ENCODE results near the gene MAJIN.
A peak's percentile ranks its signal among the peaks of the same experiment; 100 is the strongest.

Gene MAJIN

DNA sequence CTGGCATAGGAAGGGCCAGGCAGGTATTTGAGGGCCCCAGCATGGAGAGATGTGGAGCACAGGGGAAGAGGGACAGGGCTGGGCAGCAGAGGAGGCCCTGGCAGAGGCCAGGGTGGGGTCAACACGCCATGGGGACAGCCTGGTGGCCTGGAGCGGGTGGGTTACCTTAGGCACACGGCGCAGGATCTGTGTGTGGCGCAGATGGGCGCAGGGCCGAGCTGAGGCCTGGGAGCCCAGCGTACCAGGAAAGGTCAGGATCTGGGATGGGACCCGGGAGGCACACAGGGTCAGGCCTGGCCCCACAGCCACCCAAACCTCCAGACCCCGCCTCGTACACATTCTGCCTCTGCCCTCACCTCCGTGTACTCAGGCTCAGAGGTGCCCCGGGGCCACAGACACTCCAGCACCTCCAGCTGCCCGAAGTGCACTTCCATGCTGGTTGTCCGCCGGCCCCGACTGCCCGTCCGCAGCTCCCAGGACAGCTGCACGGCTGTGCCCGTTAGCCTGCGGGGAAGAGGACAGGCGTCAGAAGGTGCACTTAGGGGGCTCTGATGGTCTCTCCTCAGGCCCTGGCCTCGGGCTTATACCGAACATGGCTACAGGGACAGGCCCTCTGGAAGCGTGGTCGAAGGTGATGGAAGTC lies 61.3 kb downstream of the MAJIN start:
- no peak for DNase-seq

DNA sequence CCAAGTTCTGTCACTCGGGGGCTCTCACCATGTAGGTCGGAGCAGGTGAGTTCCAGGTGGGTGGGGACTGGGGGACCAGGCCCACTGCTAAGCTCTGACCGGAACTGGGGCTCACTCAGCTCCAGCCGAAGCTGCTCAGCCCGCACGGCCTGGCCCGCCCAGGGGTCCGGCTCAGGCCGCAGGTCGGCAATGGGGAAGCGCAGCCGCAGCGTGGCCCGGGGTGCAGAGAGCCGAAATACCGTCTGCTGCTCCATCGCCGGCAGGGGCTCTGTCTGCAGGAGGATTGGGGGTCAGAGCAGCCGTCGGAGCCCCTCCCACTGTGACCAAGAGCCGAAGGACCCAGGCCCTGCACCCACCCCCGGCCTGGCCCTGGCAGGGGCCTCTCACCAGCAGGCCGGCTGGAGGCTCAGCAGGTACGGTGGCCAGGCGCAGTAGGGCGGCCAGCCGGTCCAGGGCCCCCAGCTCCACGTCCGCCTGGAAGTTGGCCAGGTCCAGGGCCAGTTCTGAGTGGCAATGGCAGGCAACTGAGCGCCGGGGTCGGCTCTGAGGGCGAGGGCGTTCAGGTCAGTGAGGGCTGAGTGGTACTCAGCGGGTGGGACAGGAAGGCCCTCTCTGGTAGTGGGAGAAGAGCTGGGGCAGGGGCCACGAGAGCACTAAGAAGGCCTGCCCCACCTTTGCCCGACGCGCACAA lies 62.1 kb downstream of the MAJIN start:
- DNase-seq, result no peak

DNA sequence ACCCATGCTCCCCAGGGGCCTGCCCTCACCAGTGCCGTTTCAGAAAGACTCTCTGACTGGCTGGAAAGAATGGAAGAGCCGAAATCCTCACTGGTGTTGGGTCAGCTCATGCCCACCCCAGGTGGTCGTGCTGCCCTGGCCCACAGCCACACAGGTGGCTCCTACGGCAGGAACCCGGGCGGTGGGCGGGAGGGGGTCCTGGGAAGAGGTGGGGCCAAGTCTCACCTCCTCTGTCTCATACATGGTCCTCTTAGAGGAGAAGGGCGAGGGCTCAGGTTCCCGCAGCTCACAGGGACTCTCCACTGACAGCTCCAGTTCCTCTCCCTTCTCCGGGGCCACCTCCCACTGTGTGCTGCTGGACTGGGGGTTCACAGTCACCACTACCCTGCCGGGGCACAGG lies 63.1 kb downstream of the MAJIN start:
- DNase-seq, result no peak

DNA sequence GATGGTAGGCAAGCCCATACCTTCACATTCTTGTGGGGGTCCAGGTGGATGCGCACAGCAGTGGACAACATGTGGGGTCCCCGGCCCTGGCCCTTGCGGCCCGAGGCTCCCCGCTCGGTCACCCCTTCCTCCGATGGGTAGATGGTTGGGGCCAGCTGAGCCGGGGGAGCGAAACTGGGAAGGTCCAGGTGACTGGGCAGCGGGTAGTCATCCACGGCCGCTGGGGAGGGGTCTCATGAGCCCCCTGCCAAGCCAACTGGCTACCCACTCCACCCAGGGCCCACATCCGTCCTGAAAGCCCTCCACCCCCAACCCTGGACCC lies 65.6 kb downstream of the MAJIN start:
- no peak for DNase-seq

DNA sequence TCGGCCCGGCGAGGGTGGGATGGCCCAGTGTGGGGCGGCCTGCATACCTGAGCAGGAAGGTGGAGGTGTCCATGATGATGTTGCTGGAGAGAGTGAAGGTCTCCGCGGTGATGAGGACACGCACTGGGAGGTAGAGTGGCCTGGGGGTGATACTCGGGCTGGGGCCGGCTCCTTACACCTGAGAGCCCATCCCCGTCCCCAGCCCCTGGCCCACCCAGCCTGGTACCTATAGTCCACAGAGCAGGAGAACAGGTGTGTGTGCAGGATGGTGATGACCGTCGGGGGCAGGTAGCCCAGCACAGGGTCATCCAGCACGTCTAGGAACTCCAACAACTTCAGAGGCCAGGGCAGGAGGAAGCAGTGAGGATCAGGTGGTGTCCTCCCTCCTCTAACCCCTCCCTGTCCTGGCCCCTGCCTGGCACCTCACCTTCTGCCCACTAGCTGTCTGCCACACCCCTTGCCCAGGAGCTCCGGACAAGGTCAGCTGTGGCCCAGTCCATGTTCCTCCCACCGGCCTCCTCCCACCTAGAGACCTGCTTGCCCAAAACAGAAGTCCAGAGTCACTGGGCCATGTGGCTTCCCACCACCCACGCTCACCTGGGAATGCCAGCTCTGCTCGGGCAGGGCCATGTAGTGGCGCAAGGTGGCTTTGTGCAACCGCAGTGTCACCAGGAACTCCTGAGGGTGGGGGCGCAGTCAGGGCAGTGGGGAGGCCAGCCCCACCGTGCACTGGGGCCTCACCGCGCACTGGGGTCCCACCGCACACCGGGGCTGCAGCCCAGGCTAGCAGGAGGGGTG lies 66.2 kb downstream of the MAJIN start:
- DNase-seq, result no peak

GRCh38 chr11:64903291-64903833 lies 68.5 kb downstream of the MAJIN start:
- no peak for DNase-seq

- DNase-seq, result no peak
Observed at GRCh38 chr11:64902102-64902900, 69.6 kb downstream of the MAJIN start.

- no peak for DNase-seq
Observed at GRCh38 chr11:64900774-64901173, 71.1 kb downstream of the MAJIN start.

DNA sequence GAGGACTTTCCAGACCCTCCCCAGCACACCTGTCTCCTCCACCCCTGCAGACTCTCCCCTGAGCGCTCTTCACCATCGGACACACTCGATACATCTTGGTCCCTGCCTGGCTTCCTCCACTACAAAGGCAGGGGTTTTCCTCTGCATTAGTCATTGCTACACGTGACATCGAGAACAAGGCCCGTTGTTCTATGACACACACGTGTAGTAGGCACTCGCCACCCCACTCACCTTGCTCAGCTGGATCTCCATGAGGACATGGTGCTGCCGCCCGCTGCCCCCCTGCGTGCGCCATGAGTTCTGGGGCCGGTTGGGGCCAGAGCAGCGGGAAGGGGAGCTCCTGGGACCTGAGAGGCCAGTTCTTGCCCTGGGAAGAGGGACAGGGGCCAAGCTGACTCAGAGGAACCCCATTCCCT lies 71.6 kb downstream of the MAJIN start:
- DNase-seq, result peak; percentile 70

DNA sequence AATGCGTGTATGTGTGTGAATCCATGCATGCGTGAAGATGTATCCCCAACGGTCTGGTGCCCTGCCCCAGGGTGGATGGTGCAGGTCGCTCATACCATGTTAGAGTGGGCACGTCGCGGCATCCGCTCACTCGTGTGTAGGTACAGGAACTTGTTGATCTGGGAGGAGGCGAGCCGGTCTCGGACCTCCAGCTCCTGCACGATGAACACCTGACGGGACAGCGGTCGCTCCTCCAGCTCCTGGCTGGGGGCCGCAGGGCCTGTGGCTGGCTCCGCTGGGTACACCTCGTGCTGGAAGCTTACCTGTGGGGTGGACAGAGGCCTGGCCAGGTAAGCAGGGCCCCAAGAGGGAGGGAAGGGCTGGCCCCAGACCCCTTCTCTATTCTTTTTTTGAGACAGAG lies 73.4 kb downstream of the MAJIN start:
- DNase-seq, result no peak

DNA sequence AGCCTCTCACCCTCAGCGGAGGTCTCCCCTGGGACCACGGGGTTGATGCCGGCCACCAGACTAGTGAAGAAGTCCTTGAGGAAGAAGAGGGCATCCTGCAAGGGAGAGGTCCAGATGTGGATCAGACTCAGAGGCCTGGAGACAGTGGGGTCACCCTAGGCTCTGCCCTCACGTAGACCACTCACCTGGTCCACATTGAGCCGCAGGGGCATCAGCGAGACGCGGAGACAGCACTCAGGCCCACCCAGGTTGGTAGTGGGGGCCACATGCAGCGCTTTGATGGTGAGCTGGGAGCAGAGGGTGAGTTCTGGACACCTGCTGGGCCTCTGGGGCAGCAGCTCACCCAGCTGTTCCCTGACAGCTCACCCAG lies 73.8 kb downstream of the MAJIN start:
- no peak for DNase-seq

DNA sequence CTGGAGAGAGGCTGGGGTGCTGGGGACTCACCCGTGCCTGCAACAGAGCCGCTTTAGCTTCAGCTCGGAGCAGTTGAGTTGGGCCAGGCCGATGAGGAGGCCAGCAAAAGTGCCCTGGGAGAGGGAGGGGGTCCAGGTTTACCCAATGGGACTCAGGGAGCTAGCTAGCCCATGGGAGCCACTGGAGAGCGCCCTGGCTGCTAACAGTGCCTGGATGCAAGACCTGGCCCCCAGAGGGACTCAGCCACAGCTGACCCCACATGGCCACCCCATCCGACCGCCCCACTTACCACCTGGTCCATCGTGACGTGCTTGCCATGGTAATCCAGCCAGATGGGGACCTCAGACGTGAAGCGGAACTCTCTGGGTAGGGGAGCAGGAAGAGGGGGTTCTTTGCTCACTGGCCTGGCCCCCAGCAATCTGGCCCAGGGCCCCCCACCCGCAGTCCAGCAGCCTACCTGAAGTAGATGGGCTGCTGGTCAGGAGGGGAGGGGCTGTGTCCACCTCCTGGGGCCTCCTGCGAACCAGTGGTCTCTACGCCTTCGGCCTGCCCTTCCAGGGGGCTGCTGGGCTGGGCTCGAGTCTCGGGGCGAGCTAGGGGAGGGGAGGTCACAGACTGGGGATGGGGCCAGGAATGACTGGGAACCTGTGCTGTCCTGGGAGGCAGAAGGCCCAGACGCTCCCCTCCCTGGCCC lies 74.4 kb downstream of the MAJIN start:
- no peak for DNase-seq

- DNase-seq, result no peak
Observed at GRCh38 chr11:64896448-64897022, 75.4 kb downstream of the MAJIN start.

DNA sequence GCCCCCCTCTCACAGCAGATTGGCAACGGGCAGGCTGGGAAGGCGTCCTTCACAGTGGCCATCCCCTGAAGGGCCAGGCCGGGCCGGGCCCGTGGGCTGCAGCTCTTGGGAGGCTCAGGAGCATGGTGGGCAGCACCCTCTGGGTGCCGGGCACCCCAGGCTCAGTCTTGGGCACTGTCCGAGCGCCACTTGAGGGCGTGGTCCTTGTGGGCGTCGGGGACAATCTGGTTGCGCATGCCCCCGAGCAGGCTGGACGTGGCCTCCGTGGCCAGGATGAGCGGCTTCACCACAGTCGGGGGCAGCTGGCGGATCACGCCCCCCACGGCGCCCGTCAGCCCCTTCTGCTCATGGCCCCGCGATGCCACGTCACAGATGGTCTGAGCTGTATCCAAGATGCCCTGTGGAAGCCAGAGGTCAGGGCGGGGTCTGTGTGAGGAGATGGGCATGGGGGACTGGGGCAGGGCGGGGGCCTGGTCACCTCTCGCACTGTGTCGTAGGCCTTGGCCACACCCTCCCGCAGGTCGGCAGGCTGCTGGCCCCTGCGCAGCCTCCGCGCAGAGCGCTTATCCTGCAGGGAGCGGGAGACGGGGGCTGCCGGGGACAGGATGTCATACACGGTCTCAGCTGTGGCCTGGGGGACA lies 77.0 kb downstream of the MAJIN start:
- no peak for DNase-seq

- peak; percentile 99 for DNase-seq
Observed at GRCh38 chr11:64894070-64894811, 77.7 kb downstream of the MAJIN start.

DNA sequence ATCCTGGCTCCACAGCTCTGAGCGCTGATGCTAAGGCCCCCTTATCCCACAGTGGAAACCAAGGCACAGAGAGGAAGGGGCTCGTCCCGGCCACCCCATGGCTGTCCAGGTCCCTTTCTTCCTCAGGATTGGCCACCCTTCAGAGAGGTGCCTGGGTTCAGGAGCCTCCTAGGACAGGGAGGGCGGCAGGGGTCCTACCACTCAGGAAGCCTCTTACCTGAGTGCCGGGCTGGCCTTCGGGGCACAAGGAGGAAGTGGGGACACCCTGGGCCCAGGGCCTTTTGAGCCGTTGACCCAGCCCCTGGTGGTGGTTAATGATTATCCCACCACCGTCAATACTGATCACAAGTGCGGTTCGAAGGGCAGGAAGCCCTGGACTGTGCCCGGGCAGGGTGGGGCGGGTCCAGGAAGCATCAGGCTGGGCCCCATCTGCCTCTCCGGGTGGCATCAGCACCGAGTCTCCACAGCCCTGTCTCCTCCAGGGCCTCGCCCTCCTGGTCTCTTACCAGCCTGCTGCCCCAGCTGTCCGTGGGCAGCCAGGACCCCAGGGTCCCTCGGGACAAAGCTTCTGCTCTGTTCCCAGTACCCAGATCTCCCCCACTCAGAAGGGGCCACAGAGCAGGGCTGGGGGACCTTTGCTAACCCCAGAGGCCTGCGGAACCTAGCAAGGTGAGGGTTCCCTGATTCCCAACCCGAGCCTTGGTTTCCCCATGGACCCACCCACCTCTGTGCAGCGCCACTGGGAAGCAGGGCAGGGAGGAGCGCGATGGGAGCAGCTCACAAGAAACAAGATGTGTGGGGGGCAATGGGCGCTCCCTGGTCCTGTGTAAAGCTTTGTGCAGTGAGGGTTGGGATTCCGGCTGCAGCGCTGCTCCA lies 78.5 kb downstream of the MAJIN start:
- no peak for DNase-seq

- no peak for DNase-seq
Observed at GRCh38 chr11:64892838-64893193, 79.1 kb downstream of the MAJIN start.

GRCh38 chr11:64892411-64892831 lies 79.5 kb downstream of the MAJIN start:
- DNase-seq, result no peak

GRCh38 chr11:64891880-64892279 lies 80.0 kb downstream of the MAJIN start:
- DNase-seq, result no peak

Data from activated CD8-positive, alpha-beta memory T cell treated with anti-CD3 and anti-CD28 coated beads, Interleukin-2, amount 50 U/mL, for 48 hours (primary cell).